ENCODE measurements around the gene TMBIM6. TPM values are rescaled to one million over a fixed set of nuclear protein-coding genes. Genes with fewer than 3 reads are reported as not detected.
A peak's percentile ranks its signal among the peaks of the same experiment; 100 is the strongest.

TMBIM6 gene
- total RNA-seq, 4 donors from 2014 or later = 238 to 407 (median 319) TPM

GRCh38 chr12:49741882-49742620 lies 694 bp downstream of the TMBIM6 start:
- peak overlapping the region; percentile 73 for H3K4me3 ChIP-seq (ENCODE audit: low read depth, poor library complexity, severe bottlenecking)
- 0% methylated on average over 23 to 35 of the region's 35 CpGs for WGBS, 2 donors
- DNase-seq (ENCODE audit: low spot score in 2 of 2) = peak; percentile 93 to 98
- intact Hi-C loops (cut with DNase I; ENCODE audit: low total_unique reads) = no loop called here
- TF ChIP-seq POLR2A (IDR thresholded peaks at IDR 0.05) (no peak), CTCF (IDR thresholded peaks at IDR 0.05) (no peak)

- no peak for TF ChIP-seq POLR2A (IDR thresholded peaks at IDR 0.05)
- TF ChIP-seq CTCF (IDR thresholded peaks at IDR 0.05) = no peak
- no peak overlapping the region for H3K4me3 ChIP-seq (ENCODE audit: low read depth, poor library complexity, severe bottlenecking)
- WGBS, 2 donors = 53 to 60% methylated on average over 3 of the region's 3 CpGs
- intact Hi-C loops (cut with DNase I; ENCODE audit: low total_unique reads) = no loop called here
- no peak for DNase-seq (ENCODE audit: low spot score in 2 of 2)
These were observed 3.1 kb downstream of the TMBIM6 start for GRCh38 chr12:49744363-49744885.

- no peak overlapping the region for H3K4me3 ChIP-seq (ENCODE audit: low read depth, poor library complexity, severe bottlenecking)
- no peak for DNase-seq (ENCODE audit: low spot score in 2 of 2)
- intact Hi-C loops (cut with DNase I; ENCODE audit: low total_unique reads) = no loop called here
- TF ChIP-seq POLR2A (IDR thresholded peaks at IDR 0.05) (no peak), CTCF (IDR thresholded peaks at IDR 0.05) (no peak)
- 55 to 69% methylated on average over 1 of the region's 1 CpG for WGBS, 2 donors
These were observed 6.9 kb downstream of the TMBIM6 start for GRCh38 chr12:49748306-49748705.

- intact Hi-C loops (cut with DNase I; ENCODE audit: low total_unique reads) = no loop called here
- WGBS, 2 donors = 62 to 64% methylated on average over 3 of the region's 3 CpGs
- H3K4me3 ChIP-seq (ENCODE audit: low read depth, poor library complexity, severe bottlenecking) = no peak overlapping the region
- TF ChIP-seq POLR2A (IDR thresholded peaks at IDR 0.05) = no peak
- DNase-seq (ENCODE audit: low spot score in 2 of 2) = no peak
These were observed 7.4 kb downstream of the TMBIM6 start for GRCh38 chr12:49748800-49749199.

GRCh38 chr12:49750027-49750995 lies 9.0 kb downstream of the TMBIM6 start:
- peak in 1 of 2 donors; percentile 4 for DNase-seq (ENCODE audit: low spot score in 2 of 2)
- 61 to 64% methylated on average over 8 of the region's 8 CpGs for WGBS, 2 donors
- intact Hi-C loops (cut with DNase I; ENCODE audit: low total_unique reads) = no loop called here
- no peak overlapping the region for H3K4me3 ChIP-seq (ENCODE audit: low read depth, poor library complexity, severe bottlenecking)
- TF ChIP-seq POLR2A (IDR thresholded peaks at IDR 0.05) = no peak
- no peak for TF ChIP-seq CTCF (IDR thresholded peaks at IDR 0.05)

- TF ChIP-seq CTCF (IDR thresholded peaks at IDR 0.05) (no peak), POLR2A (IDR thresholded peaks at IDR 0.05) (no peak)
- no peak overlapping the region for H3K4me3 ChIP-seq (ENCODE audit: low read depth, poor library complexity, severe bottlenecking)
- intact Hi-C loops (cut with DNase I; ENCODE audit: low total_unique reads) = no loop called here
- no peak for DNase-seq (ENCODE audit: low spot score in 2 of 2)
- WGBS, 2 donors = 14 to 22% methylated on average over 1 of the region's 1 CpG
These were observed 9.6 kb downstream of the TMBIM6 start for GRCh38 chr12:49750996-49751393.
